A673 (cell line): ENCODE data around the gene SOX2.

Source experiments
- EZH2 ChIP-seq: fragments of 200-600 bp; sonication (generic); IDR thresholded peaks from 2 replicates; pipeline ENCODE4 v1.6.1; 2017; ENCODE audit warnings: borderline replicate concordance, low read depth, mild to moderate bottlenecking, mixed read lengths, antibody characterized with exemption, low read length; ENCODE audit not compliant: poor library complexity, severe bottlenecking
- TF ChIP-seq, protein P1 (sequence below): fragments of 300-800, 200-600 bp; sonication (generic); conservative IDR thresholded peaks from 2 replicates; pipeline ENCODE4 v1.5.1; 2017; ENCODE audit warnings: low read depth, mild to moderate bottlenecking, antibody characterized with exemption, low read length, moderate library complexity, mixed read lengths

DNA sequence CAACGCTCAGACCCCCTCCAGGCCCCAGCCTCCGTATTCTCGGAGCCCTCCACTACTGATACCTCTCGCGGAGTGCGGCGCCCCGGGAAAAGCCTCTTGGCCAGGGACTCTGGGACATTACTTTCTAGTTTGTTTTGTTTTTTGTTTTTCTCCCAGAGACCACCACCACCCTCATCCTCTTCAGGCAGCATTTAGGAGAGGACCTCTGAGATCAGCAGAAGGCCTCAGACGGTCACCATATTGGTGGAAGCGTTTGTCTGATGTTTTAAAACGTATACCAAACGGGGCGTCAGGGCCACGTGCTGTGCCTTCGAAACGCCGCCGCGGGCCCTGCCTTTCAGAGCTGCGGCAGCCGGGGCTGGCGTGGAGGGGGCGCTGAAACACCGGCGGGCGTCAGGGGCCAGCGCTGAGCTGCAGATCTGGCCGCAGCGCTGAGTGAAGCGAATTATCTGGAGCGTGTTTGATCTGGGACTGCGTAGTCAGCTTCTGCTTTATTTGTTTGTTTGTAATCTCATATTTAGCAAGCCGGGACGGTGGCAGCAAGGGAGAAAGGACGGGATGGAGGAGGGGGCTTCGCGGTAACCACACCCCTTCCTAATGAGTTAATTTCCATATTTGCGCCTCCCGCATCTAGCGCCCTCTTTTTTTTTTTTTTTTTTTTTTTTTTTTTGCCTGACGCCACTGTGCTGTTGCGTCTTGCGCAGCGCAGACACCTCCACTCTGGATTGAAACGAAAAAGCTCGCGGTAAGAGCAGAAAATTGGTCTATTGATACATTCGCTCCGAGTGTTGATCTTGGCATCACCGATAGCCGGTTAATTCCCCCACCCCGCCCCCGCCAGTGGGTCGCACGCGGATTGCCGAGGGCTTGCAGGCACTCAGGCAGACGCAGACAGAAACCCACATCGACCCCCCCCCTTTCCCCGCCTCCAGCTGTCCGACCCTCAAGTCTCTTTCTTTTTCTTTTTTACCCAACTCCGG is 14.9 kb downstream of the SOX2 start:
- TF ChIP-seq, protein P1, sequence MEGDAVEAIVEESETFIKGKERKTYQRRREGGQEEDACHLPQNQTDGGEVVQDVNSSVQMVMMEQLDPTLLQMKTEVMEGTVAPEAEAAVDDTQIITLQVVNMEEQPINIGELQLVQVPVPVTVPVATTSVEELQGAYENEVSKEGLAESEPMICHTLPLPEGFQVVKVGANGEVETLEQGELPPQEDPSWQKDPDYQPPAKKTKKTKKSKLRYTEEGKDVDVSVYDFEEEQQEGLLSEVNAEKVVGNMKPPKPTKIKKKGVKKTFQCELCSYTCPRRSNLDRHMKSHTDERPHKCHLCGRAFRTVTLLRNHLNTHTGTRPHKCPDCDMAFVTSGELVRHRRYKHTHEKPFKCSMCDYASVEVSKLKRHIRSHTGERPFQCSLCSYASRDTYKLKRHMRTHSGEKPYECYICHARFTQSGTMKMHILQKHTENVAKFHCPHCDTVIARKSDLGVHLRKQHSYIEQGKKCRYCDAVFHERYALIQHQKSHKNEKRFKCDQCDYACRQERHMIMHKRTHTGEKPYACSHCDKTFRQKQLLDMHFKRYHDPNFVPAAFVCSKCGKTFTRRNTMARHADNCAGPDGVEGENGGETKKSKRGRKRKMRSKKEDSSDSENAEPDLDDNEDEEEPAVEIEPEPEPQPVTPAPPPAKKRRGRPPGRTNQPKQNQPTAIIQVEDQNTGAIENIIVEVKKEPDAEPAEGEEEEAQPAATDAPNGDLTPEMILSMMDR = 0 out of 2 replicates have a peak, but pooled peaks have one; percentile 19
- no peak for TF ChIP-seq EZH2
